ENCODE data around the gene PITX2.

PITX2 gene

GRCh38 chr4:110621839-110622751 lies 782 bp downstream of the PITX2 start:
- DNase-seq, result no peak

GRCh38 chr4:110621328-110621812 lies 1.5 kb downstream of the PITX2 start:
- no peak for DNase-seq

- no peak for DNase-seq
Measured at GRCh38 chr4:110620691-110621327, 2.1 kb downstream of the PITX2 start.

GRCh38 chr4:110620322-110620690 lies 2.6 kb downstream of the PITX2 start:
- no peak for DNase-seq

GRCh38 chr4:110619463-110620247 lies 3.2 kb downstream of the PITX2 start:
- DNase-seq, result no peak

GRCh38 chr4:110618581-110619462 lies 4.1 kb downstream of the PITX2 start:
- no peak for DNase-seq

- DNase-seq, result no peak
Measured at GRCh38 chr4:110617646-110618580, 5.0 kb downstream of the PITX2 start.

- no peak for DNase-seq
Measured at GRCh38 chr4:110617075-110617640, 5.7 kb downstream of the PITX2 start.

- no peak for DNase-seq
Measured at GRCh38 chr4:110616238-110617074, 6.4 kb downstream of the PITX2 start.

GRCh38 chr4:110615353-110616237 lies 7.3 kb downstream of the PITX2 start:
- no peak for DNase-seq

- no peak for DNase-seq
Measured at GRCh38 chr4:110614976-110615352, 7.9 kb downstream of the PITX2 start.

- no peak for DNase-seq
Measured at GRCh38 chr4:110614173-110614963, 8.5 kb downstream of the PITX2 start.

GRCh38 chr4:110613745-110614144 lies 9.1 kb downstream of the PITX2 start:
- no peak for DNase-seq

- DNase-seq, result no peak
Measured at GRCh38 chr4:110612631-110613269, 10.1 kb downstream of the PITX2 start.

- DNase-seq, result no peak
Measured at GRCh38 chr4:110611968-110612447, 10.9 kb downstream of the PITX2 start.

GRCh38 chr4:110610940-110611831 lies 11.7 kb downstream of the PITX2 start:
- DNase-seq, result no peak
